Measurements from ENCODE around the gene LRRC71. TPM values are rescaled to one million over a fixed set of nuclear protein-coding genes. Genes with fewer than 3 reads are reported as not detected.

The LRRC71 gene
- total RNA-seq, 4 donors from 2014 or later, result not detected

DNA sequence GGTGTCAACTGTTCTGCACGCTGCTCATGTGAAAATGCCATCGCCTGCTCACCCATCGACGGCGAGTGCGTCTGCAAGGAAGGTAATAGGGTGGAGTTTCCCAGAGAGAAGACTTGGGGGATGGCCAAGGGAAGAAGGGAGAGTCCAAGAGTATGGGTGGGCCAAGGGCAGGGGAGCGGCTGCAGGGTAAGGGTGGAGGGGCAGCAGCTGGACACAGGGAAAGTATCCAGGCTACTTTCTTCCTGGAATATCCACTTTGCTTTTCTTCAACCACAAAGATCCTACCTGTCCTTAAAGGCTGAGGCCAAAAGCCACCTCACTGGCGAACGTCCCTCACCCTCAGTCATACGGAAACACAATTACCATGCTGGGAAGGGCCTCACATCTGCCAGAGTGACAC, 11.5 kb upstream of the LRRC71 start:
- peaks cover 3% of the 10 kb centered on the region for H3K36me3 ChIP-seq
- DNase-seq (ENCODE audit: low spot score in 2 of 2), result no peak
- TF ChIP-seq EP300 (IDR thresholded peaks at IDR 0.05), result no peak
- H3K27me3 ChIP-seq, result peaks cover 51% of the 10 kb centered on the region
- WGBS, result 49% methylated on average over 10 of the region's 10 CpGs
- no peak overlapping the region for H3K27ac ChIP-seq
- H3K9me3 ChIP-seq, result no peaks in the 10 kb centered on the region
- H3K4me3 ChIP-seq, result no peak overlapping the region
- peaks cover 24% of the 10 kb centered on the region for H3K4me1 ChIP-seq

DNA sequence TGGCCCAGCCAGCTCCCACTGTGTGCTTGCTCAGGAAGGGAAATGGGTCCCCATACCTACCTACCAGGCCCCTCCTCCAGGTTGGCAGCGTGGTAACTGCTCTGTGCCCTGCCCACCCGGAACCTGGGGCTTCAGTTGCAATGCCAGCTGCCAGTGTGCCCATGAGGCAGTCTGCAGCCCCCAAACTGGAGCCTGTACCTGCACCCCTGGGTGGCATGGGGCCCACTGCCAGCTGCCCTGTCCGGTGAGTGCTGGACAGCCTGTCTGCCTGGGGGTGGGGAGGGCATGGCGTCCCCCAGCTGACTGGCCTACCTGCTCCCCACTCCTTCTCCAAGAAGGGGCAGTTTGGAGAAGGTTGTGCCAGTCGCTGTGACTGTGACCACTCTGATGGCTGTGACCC, 10.8 kb upstream of the LRRC71 start:
- Histone ChIP-seq H3K36me3 (peaks cover 5% of the 10 kb centered on the region), H3K9me3 (no peaks in the 10 kb centered on the region), H3K27ac (no peak overlapping the region), H3K27me3 (peaks cover 51% of the 10 kb centered on the region), H3K4me1 (peaks cover 24% of the 10 kb centered on the region), H3K4me3 (no peak overlapping the region)
- no peak for DNase-seq (ENCODE audit: low spot score in 2 of 2)
- WGBS, result no CpG with 5 or more reads among the region's 5 CpGs
- TF ChIP-seq EP300 (IDR thresholded peaks at IDR 0.05) (no peak), POLR2A (IDR thresholded peaks at IDR 0.05) (no peak), POLR2AphosphoS5 (IDR thresholded peaks at IDR 0.05) (no peak)
- TF ChIP-seq, protein P1, sequence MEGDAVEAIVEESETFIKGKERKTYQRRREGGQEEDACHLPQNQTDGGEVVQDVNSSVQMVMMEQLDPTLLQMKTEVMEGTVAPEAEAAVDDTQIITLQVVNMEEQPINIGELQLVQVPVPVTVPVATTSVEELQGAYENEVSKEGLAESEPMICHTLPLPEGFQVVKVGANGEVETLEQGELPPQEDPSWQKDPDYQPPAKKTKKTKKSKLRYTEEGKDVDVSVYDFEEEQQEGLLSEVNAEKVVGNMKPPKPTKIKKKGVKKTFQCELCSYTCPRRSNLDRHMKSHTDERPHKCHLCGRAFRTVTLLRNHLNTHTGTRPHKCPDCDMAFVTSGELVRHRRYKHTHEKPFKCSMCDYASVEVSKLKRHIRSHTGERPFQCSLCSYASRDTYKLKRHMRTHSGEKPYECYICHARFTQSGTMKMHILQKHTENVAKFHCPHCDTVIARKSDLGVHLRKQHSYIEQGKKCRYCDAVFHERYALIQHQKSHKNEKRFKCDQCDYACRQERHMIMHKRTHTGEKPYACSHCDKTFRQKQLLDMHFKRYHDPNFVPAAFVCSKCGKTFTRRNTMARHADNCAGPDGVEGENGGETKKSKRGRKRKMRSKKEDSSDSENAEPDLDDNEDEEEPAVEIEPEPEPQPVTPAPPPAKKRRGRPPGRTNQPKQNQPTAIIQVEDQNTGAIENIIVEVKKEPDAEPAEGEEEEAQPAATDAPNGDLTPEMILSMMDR (IDR thresholded peaks at IDR 0.05), result no peak

DNA sequence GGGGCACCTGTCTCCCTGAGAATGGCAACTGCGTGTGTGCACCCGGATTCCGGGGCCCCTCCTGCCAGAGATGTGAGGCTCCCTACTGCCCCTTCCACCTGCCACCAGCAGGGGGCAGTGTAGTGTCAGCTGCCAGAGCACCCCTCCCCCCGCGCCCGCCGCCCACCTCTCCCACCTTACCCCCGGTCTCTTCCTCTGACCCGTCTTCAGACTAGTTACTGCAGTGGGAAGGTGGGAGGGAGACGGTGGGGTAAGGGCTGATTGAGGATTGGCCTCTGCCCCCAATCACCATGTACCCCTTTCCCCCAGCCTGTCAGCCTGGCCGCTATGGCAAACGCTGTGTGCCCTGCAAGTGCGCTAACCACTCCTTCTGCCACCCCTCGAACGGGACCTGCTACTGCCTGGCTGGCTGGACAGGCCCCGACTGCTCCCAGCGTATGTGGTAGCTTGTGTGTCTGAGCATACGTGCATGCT, 10.1 kb upstream of the LRRC71 start:
- TF ChIP-seq, protein P1 (IDR thresholded peaks at IDR 0.05), result peak in 1 of 2 donors; percentile 81
- TF ChIP-seq EP300 (IDR thresholded peaks at IDR 0.05), result no peak
- Histone ChIP-seq H3K27ac (no peak overlapping the region), H3K4me3 (no peak overlapping the region), H3K4me1 (peaks cover 24% of the 10 kb centered on the region), H3K36me3 (peaks cover 6% of the 10 kb centered on the region), H3K9me3 (no peaks in the 10 kb centered on the region), H3K27me3 (peaks cover 51% of the 10 kb centered on the region)
- no peak for DNase-seq (ENCODE audit: low spot score in 2 of 2)
- WGBS, result 62% methylated on average over 14 of the region's 18 CpGs

GRCh38 chr1:156911577-156912298, 8.7 kb upstream of the LRRC71 start:
- Histone ChIP-seq H3K4me1 (peaks cover 21% of the 10 kb centered on the region), H3K36me3 (peaks cover 6% of the 10 kb centered on the region), H3K27ac (no peak overlapping the region), H3K4me3 (no peak overlapping the region), H3K9me3 (no peaks in the 10 kb centered on the region), H3K27me3 (peaks cover 46% of the 10 kb centered on the region)
- WGBS, result 66% methylated on average over 6 of the region's 6 CpGs
- TF ChIP-seq, protein P1 (IDR thresholded peaks at IDR 0.05), result no peak
- TF ChIP-seq EP300 (IDR thresholded peaks at IDR 0.05) (no peak), POLR2A (IDR thresholded peaks at IDR 0.05) (no peak), POLR2AphosphoS5 (IDR thresholded peaks at IDR 0.05) (no peak)
- no peak for DNase-seq (ENCODE audit: low spot score in 2 of 2)

- H3K36me3 ChIP-seq, result peaks cover 6% of the 10 kb centered on the region
- WGBS, result no CpG with 5 or more reads among the region's 2 CpGs
- no peak for DNase-seq (ENCODE audit: low spot score in 2 of 2)
Measured at GRCh38 chr1:156912310-156912709, 8.1 kb upstream of the LRRC71 start.

More at GRCh38 chr1:156912310-156912709, 8.1 kb upstream of the LRRC71 start:
- no peak overlapping the region for H3K27ac ChIP-seq
- peaks cover 18% of the 10 kb centered on the region for H3K4me1 ChIP-seq
- TF ChIP-seq EP300 (IDR thresholded peaks at IDR 0.05) (no peak), POLR2A (IDR thresholded peaks at IDR 0.05) (no peak), POLR2AphosphoS5 (IDR thresholded peaks at IDR 0.05) (no peak)
- TF ChIP-seq, protein P1 (IDR thresholded peaks at IDR 0.05), result no peak
- H3K27me3 ChIP-seq, result peaks cover 48% of the 10 kb centered on the region
- H3K4me3 ChIP-seq, result no peak overlapping the region
- no peaks in the 10 kb centered on the region for H3K9me3 ChIP-seq
